CD4-positive, alpha-beta memory T cell (primary cell): ENCODE results near the gene EXOSC6. TPM values are rescaled to one million over a fixed set of nuclear protein-coding genes. Genes with fewer than 3 reads are reported as not detected.
A peak's percentile ranks its signal among the peaks of the same experiment; 100 is the strongest.
"Not testable (repeated sequence)": the region's sequence is repeated elsewhere in the genome, so short reads cannot be mapped to it uniquely, and the experiment has no call there.

Experiments used
- CTCF ChIA-PET: fragments of 350-600 bp; sonication (Branson Sonifier 250); formaldehyde crosslinking; loops from one replicate; lab custom pipeline; 2021; ENCODE audit warnings: inconsistent platforms; ENCODE audit not compliant: partially characterized antibody; lab: Charles Lee
- POLR2A ChIA-PET: fragments of 350-600 bp; sonication (Branson Sonifier 250); formaldehyde crosslinking; loops from one replicate; lab custom pipeline; 2021; ENCODE audit not compliant: partially characterized antibody; lab: Charles Lee
- DNase-seq, 5 donors: peaks; one replicate each; pipeline versions ENCODE4 v3.0.0 to v3.0.0-alpha.2; 2020 to 2022; ENCODE audit warnings: mixed read lengths in 1 of 5
- H3K27ac ChIP-seq: one replicate; pipeline ENCODE4 v1.7.0; 2013; ENCODE audit warnings: low read depth, low read length
- H3K27me3 ChIP-seq: 2 replicates; pipeline ENCODE4 v1.7.0; 2013; ENCODE audit warnings: mild to moderate bottlenecking, low read length, moderate library complexity; ENCODE audit not compliant: insufficient read depth
- H3K36me3 ChIP-seq: 2 replicates; pipeline ENCODE4 v1.7.0; 2013; ENCODE audit warnings: mild to moderate bottlenecking, low read length, moderate library complexity; ENCODE audit not compliant: insufficient read depth
- H3K4me1 ChIP-seq: 2 replicates; pipeline ENCODE4 v1.7.0; 2013; ENCODE audit warnings: mild to moderate bottlenecking, low read length, moderate library complexity; ENCODE audit not compliant: insufficient read depth
- H3K4me3 ChIP-seq, 2 donors: one replicate each; pipeline ENCODE4 v1.7.0; 2013; ENCODE audit warnings: low read length in 2 of 2, mild to moderate bottlenecking in 1 of 2
- H3K9me3 ChIP-seq, 2 donors: one replicate each; pipeline ENCODE4 v1.7.0; 2013; ENCODE audit warnings: low read length in 2 of 2, control low read depth in 1 of 2; ENCODE audit not compliant: control insufficient read depth in 1 of 2
- H3K27ac Mint-ChIP-seq, 7 donors: one replicate each; pipeline ENCODE4 v1.8.0; 2020 to 2021; ENCODE audit warnings: mixed read lengths in 7 of 7, mild to moderate bottlenecking in 6 of 7, inconsistent platforms in 3 of 7, moderate library complexity in 3 of 7
- H3K27me3 Mint-ChIP-seq, 2 donors: one replicate each; pipeline ENCODE4 v1.8.0; 2020 to 2021; ENCODE audit warnings: mixed read lengths in 2 of 2
- H3K36me3 Mint-ChIP-seq, 2 donors: one replicate each; pipeline ENCODE4 v1.8.0; 2020 to 2021; ENCODE audit warnings: mixed read lengths in 2 of 2, inconsistent platforms in 1 of 2, mild to moderate bottlenecking in 1 of 2
- H3K4me1 Mint-ChIP-seq, 4 donors: one replicate each; pipeline ENCODE4 v1.8.0; 2020 to 2021; ENCODE audit warnings: mixed read lengths in 4 of 4, mild to moderate bottlenecking in 1 of 4
- H3K4me3 Mint-ChIP-seq, 8 donors: one replicate each; pipeline ENCODE4 v1.8.0; 2020 to 2021; ENCODE audit warnings: mixed read lengths in 8 of 8, mild to moderate bottlenecking in 7 of 8, moderate library complexity in 6 of 8, inconsistent platforms in 3 of 8
- H3K9me3 Mint-ChIP-seq, 8 donors: one replicate each; pipeline ENCODE4 v1.8.0; 2020 to 2021; ENCODE audit warnings: mixed read lengths in 8 of 8, mild to moderate bottlenecking in 5 of 8, inconsistent platforms in 3 of 8, moderate library complexity in 1 of 8
- intact Hi-C: fragments of 100-400 bp; cut with micrococcal nuclease; formaldehyde crosslinking; loops from one replicate; pipeline ENCODE4 v1.15.1; 2023
- polyA plus RNA-seq, 2 donors: library from polyadenylated mRNA; unstranded; fragments of 300-500 nt; fragmentation: Illumina TruSeq; gene quantifications; one replicate each; pipeline ENCODE4 v1.2.3, GENCODE V29; 2021
- total RNA-seq, 2 experiments: library from RNA; stranded (reverse); gene quantifications; one replicate each; pipeline ENCODE4 v1.2.3, GENCODE V29; 2021

EXOSC6 gene
- total and polyA plus RNA-seq, 4 experiments from 2014 or later: 6.6 to 44.1 (median 27.7) TPM

DNA sequence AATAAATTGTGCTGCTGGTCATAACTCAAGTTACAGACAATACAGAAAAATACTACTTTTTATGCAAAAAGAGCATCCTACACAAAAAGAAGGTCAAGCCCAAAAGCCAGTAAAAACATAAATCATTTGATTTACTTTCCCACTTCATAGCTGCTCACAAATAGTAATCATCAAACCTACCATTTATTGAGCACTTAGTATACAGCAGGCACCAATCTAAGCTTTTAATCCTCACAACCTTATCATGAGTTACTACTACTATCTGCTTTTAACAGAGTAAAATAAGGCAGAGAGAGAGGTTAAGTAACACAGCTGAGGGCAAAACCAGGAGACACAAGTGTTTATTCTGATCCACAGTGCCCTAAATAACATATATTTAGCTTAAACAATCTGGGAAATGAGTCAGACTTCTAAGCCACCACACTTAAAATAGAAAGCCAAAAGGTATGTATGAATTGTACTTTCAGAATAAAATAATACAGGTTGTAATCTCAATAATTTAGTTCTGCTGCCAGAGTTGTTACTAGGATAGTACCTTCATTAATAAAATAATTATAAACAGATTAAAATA is 39.3 kb upstream of the EXOSC6 start:
- POLR2A ChIA-PET: interaction anchor here (1.1 to 1.7 kb wide), 3 partner anchors 9 to 55 kb away, joined by 3 to 16 read pairs (median 6); partner anchors contain the start of genes DDX19A, DDX19B and EXOSC6
- Histone ChIP-seq H3K27ac (no peak overlapping the region), H3K4me3 (no peak overlapping the region), H3K9me3 (no peaks in the 10 kb centered on the region), H3K4me1 (peaks cover 10% of the 10 kb centered on the region), H3K27me3 (no peaks in the 10 kb centered on the region), H3K36me3 (no peaks in the 10 kb centered on the region)
- CTCF ChIA-PET: interaction anchor here (0.9 to 1.9 kb wide), 4 partner anchors 8 to 40 kb away, joined by 3 to 5 read pairs (median 4); partner anchors contain the start of genes DDX19B and EXOSC6
- H3K4me3 Mint-ChIP-seq: no peak overlapping the region
- H3K9me3 Mint-ChIP-seq: peaks cover 0 to 2% (median 0%) of the 10 kb centered on the region in 8 donors
- peaks cover 0 to 6% of the 10 kb centered on the region in 2 donors for H3K36me3 Mint-ChIP-seq
- peak overlapping the region in 1 of 7 donors; percentile 12 for H3K27ac Mint-ChIP-seq
- no peaks in the 10 kb centered on the region for H3K27me3 Mint-ChIP-seq
- peaks cover 6 to 21% (median 14%) of the 10 kb centered on the region in 4 donors for H3K4me1 Mint-ChIP-seq
- intact Hi-C loops: no loop called here
- no peak for DNase-seq

- peak within 1 kb of the TSS; percentile 96 to 99 (median 98) for H3K4me3 Mint-ChIP-seq
- ChIA-PET POLR2A (interaction anchor here (0.5 to 2.8 kb wide), 19 partner anchors 9 to 235 kb away, joined by 3 to 80 read pairs (median 6); partner anchors contain the start of genes COG4, DDX19A, DDX19B and EXOSC6), CTCF (interaction anchor here (0.6 to 2.7 kb wide), 7 partner anchors 10 to 225 kb away, joined by 3 to 13 read pairs (median 4); partner anchors contain the start of genes DDX19B and EXOSC6)
- Histone ChIP-seq H3K27me3 (no peaks in the 10 kb centered on the region), H3K4me1 (peaks cover 10% of the 10 kb centered on the region), H3K36me3 (no peaks in the 10 kb centered on the region), H3K9me3 (no peaks in the 10 kb centered on the region), H3K4me3 (peak within 1 kb of the TSS; percentile 49 to 76), H3K27ac (peak within 1 kb of the TSS; percentile 87)
- peaks cover 0 to 7% of the 10 kb centered on the region in 2 donors for H3K36me3 Mint-ChIP-seq
- H3K27me3 Mint-ChIP-seq: no peaks in the 10 kb centered on the region
- H3K4me1 Mint-ChIP-seq: peaks cover 7 to 27% (median 20%) of the 10 kb centered on the region in 4 donors
- peak within 1 kb of the TSS; percentile 90 to 99 (median 98) for H3K27ac Mint-ChIP-seq
- peaks cover 0 to 2% (median 0%) of the 10 kb centered on the region in 8 donors for H3K9me3 Mint-ChIP-seq
- intact Hi-C loops: loop anchor here (1.0 kb wide), 3 partner anchors 10 to 57 kb away; partner anchors contain the start of genes DDX19A, DDX19B and EXOSC6
- DNase-seq: peak; percentile 95 to 97 (median 96)
Observed at GRCh38 chr16:70289229-70290094, 37.7 kb upstream of the EXOSC6 start, which contains the start of gene AARS1. Gene AARS1, minus strand, starts transcription at chr16:70289506. Its CDS starts 6,743 bp downstream, at chr16:70282763.

DNA sequence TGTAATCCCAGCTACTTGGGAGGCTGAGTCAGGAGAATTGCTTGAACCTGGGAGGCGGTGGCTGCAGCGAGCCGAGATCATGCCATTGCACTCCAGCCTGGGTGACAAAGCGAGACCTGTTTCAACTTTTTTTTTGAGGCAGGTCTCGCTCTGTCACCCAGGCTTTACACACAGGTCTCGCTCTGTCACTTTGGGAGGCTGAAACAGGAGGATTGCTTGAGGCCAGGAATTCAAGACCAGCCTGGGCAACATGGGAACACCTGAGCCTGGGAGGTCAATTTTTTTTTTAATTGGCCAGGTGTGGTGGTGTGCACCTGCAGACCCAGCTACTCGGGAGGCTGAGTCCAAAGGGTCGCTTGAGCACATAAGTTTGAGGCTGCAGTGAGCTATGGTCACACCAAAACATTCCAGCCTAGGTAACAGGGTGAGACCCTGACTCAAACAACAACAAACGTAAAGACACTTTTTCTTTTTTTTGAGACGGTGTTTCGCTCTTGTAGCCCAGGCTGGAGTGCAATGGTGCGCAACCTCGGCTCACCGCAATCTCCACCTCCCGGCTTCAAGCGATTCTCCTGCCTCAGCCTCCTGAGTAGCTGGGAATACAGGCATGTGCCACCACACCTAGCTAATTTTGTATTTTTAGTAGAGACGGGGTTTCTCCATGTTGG is 35.7 kb upstream of the EXOSC6 start:
- H3K27me3 ChIP-seq, H3K36me3 ChIP-seq, H3K4me3 ChIP-seq, H3K9me3 Mint-ChIP-seq, H3K27ac ChIP-seq, H3K9me3 ChIP-seq, intact Hi-C loops, H3K27me3 Mint-ChIP-seq, DNase-seq: not testable (repeated sequence)
- H3K4me3 Mint-ChIP-seq: peak overlapping the region; percentile 56 to 78 (median 64)
- H3K36me3 Mint-ChIP-seq: peaks cover 6 to 16% of the 10 kb centered on the region in 2 donors
- H3K4me1 Mint-ChIP-seq: peaks cover 13 to 46% (median 32%) of the 10 kb centered on the region in 4 donors
- H3K27ac Mint-ChIP-seq: peak overlapping the region in 3 of 7 donors; percentile 29 to 90 (median 42)
- ChIA-PET POLR2A (interaction anchor here (0.6 to 2.8 kb wide), 4 partner anchors 11 to 533 kb away, joined by 4 to 80 read pairs (median 10); partner anchors contain the start of genes COG4, DDX19B and NOB1), CTCF (interaction anchor here (1.6 to 2.7 kb wide), 3 partner anchors 12 to 33 kb away, joined by 4 to 13 read pairs (median 7); partner anchors contain the start of gene DDX19B)
- H3K4me1 ChIP-seq: peaks cover 21% of the 10 kb centered on the region

- H3K9me3 ChIP-seq: no peaks in the 10 kb centered on the region
- no peak overlapping the region for H3K27ac ChIP-seq
- no peak for DNase-seq
- intact Hi-C loops: no loop called here
- Mint-ChIP-seq H3K27ac (peak overlapping the region in 1 of 7 donors; percentile 29), H3K27me3 (no peaks in the 10 kb centered on the region), H3K4me3 (no peak overlapping the region), H3K4me1 (peaks cover 0 to 4% (median under 1%) of the 10 kb centered on the region in 4 donors), H3K9me3 (no peaks in the 10 kb centered on the region), H3K36me3 (peaks cover 34 to 54% of the 10 kb centered on the region in 2 donors)
- ChIA-PET CTCF (no interaction called here), POLR2A (no interaction called here)
- H3K4me1 ChIP-seq: no peaks in the 10 kb centered on the region
- peaks cover 43% of the 10 kb centered on the region for H3K36me3 ChIP-seq
- H3K27me3 ChIP-seq: no peaks in the 10 kb centered on the region
- no peak overlapping the region for H3K4me3 ChIP-seq
Observed at GRCh38 chr16:70276392-70276791, 24.7 kb upstream of the EXOSC6 start.

- no peaks in the 10 kb centered on the region for H3K9me3 Mint-ChIP-seq
- H3K9me3 ChIP-seq: no peaks in the 10 kb centered on the region
- no peak overlapping the region for H3K27ac ChIP-seq
- no peak for DNase-seq
- intact Hi-C loops: no loop called here
- POLR2A ChIA-PET: interaction anchor here (0.6 to 1.7 kb wide), 5 partner anchors 17 to 262 kb away, joined by 3 to 13 read pairs (median 3); partner anchors contain the start of genes AARS1, DDX19B and EXOSC6
- no peak overlapping the region for H3K4me3 ChIP-seq
- H3K27ac Mint-ChIP-seq: no peak overlapping the region
- H3K4me1 ChIP-seq: no peaks in the 10 kb centered on the region
- H3K36me3 Mint-ChIP-seq: peaks cover 35 to 60% of the 10 kb centered on the region in 2 donors
- H3K4me3 Mint-ChIP-seq: no peak overlapping the region
- CTCF ChIA-PET: interaction anchor here (0.6 to 1.6 kb wide), 5 partner anchors 8 to 223 kb away, joined by 3 to 6 read pairs (median 4); partner anchors contain the start of gene AARS1
- no peaks in the 10 kb centered on the region for H3K27me3 ChIP-seq
- peaks cover 0 to 3% (median under 1%) of the 10 kb centered on the region in 4 donors for H3K4me1 Mint-ChIP-seq
- H3K27me3 Mint-ChIP-seq: no peaks in the 10 kb centered on the region
- peaks cover 44% of the 10 kb centered on the region for H3K36me3 ChIP-seq
Observed at GRCh38 chr16:70271696-70272095, 20.0 kb upstream of the EXOSC6 start.

GRCh38 chr16:70270176-70270575 is 18.4 kb upstream of the EXOSC6 start:
- no peaks in the 10 kb centered on the region for H3K4me1 ChIP-seq
- CTCF ChIA-PET: interaction anchor here (1.0 kb wide), 1 partner anchor 42 kb away, joined by 3 read pairs; no protein-coding TSS in a partner anchor
- intact Hi-C loops: no loop called here
- Mint-ChIP-seq H3K36me3 (peaks cover 35 to 58% of the 10 kb centered on the region in 2 donors), H3K4me3 (no peak overlapping the region), H3K27ac (peak overlapping the region in 1 of 7 donors; percentile 36), H3K9me3 (no peaks in the 10 kb centered on the region), H3K4me1 (peaks cover 0 to 1% (median 0%) of the 10 kb centered on the region in 4 donors), H3K27me3 (no peaks in the 10 kb centered on the region)
- peaks cover 44% of the 10 kb centered on the region for H3K36me3 ChIP-seq
- no peaks in the 10 kb centered on the region for H3K9me3 ChIP-seq
- H3K27me3 ChIP-seq: no peaks in the 10 kb centered on the region
- H3K27ac ChIP-seq: no peak overlapping the region
- H3K4me3 ChIP-seq: no peak overlapping the region
- POLR2A ChIA-PET: interaction anchor here (1.5 kb wide), 1 partner anchor 29 kb away, joined by 5 read pairs; the partner anchor contains the start of gene DDX19B
- no peak for DNase-seq
